Measurements from ENCODE around the gene ZDHHC8.

DNA sequence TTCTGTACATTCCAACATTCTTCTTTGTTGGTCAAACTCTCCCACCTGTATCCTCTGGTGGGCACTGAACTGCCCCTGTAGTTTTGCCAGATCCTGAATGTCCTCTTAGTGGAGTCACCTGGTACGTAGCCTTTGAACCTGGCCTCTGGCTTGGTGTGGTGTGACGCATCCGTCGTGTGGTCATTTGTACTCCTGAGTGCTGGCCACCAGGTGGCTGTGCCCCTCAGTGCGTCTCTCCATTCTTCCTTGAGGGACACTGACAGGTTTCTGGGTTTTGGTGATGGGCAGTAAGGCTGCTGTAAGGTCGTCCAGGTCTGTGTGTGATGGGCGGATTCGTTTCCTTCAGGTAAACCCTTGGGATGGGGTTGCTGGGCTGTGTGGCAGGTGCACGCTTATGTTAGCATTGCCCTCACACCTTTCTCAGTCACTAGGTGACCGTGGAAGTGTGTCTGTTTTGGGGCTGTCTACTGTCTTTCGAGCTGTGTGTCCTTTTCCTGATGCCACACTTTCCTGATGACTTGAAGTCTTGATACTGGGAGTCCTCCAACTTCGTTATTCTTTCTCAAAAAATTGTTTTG lies 29.3 kb upstream of the ZDHHC8 start:
- TF ChIP-seq CTCF (IDR thresholded peaks at IDR 0.05): no peak
- no peak for TF ChIP-seq POLR2A (IDR thresholded peaks at IDR 0.05)

All from breast epithelium (tissue), 3 donors.